NCI-H2107 treated with DMSO at 0.1 percent for 48 hours (cell line): ENCODE data around the gene FAAP100.
A peak's percentile ranks its signal among the peaks of the same experiment; 100 is the strongest.

Source experiments
- DNase-seq: peaks from one replicate; lab custom pipeline; 2025; ENCODE audit not compliant: unreplicated experiment; lab: John Stamatoyannopoulos, UW

Gene FAAP100

GRCh38 chr17:81556175-81556691, 4.1 kb upstream of the FAAP100 start:
- peak; percentile 4 for DNase-seq

- peak; percentile 59 for DNase-seq
These were observed 1.5 kb upstream of the FAAP100 start for GRCh38 chr17:81553616-81554181.

DNA sequence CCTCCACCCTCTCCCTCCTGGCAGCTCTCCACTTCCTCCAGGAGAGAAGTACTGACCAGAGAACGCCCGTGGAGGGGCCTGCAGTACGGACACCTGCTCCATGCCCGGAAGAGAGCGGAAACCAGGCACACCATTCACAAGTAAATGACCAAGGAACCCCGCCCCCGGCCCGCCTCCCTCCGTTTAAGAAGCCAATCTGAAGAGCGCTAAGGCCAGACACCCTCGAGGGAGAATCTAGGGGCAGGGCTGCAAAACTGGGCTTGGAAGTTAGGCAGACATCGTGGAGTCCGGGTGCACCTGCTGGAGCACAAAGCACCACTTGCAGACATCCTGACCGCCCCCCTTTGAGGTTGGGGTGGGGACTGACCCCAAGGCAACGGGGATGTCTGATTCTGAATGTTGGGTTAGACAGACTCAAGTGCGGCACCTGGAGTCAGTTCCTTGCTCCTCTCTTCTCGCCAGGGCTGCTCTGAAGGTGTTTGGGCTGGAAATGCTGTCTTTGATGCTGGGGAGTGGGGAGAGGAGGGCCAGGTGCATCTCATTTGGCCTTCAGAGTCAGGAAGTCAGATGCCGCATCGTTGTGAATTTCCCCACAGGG, 964 bp upstream of the FAAP100 start:
- DNase-seq = peak; percentile 93

- no peak for DNase-seq
These were observed 502 bp downstream of the FAAP100 start for GRCh38 chr17:81551458-81552243.

GRCh38 chr17:81550830-81551457, 1.2 kb downstream of the FAAP100 start:
- no peak for DNase-seq

DNA sequence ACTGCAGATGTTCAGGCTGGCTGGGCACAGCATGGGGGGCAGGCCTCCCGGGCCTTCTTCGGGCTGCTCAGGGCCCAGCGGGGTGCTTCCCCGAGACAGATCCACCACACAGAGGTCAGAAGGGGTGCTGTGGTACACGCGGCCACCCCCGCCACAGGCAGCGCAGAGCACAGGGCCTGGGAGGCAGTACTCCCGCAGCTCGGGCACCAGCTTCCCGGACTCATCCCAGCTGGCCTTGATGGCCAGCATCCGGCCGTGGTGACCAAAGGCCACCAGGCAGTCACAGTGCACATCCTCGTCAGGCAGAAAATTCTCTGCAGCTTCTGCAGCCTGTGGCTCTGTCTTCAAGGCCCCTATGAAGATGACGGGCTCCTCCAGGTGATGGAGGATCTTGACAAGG, 1.9 kb downstream of the FAAP100 start:
- DNase-seq = no peak

DNA sequence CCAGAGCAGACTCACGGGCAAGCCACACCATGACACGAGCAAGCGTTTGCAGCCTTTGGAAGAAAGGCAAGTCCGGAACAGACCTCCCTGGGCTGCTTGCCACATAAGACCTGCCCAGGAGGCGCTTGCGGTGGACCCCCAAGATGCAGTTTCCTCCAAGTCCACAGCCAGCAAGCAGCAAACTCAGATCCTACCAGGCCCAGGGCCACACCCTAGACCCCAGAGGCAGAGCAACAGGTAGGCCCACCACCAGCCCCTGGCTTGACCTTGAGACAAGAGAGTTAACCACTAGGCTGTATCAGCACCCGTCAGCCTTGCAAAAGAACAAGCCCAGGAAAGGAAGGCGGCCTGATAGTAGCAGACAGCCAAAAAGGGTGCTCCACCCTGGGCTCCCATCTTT, 2.3 kb downstream of the FAAP100 start:
- no peak for DNase-seq

DNA sequence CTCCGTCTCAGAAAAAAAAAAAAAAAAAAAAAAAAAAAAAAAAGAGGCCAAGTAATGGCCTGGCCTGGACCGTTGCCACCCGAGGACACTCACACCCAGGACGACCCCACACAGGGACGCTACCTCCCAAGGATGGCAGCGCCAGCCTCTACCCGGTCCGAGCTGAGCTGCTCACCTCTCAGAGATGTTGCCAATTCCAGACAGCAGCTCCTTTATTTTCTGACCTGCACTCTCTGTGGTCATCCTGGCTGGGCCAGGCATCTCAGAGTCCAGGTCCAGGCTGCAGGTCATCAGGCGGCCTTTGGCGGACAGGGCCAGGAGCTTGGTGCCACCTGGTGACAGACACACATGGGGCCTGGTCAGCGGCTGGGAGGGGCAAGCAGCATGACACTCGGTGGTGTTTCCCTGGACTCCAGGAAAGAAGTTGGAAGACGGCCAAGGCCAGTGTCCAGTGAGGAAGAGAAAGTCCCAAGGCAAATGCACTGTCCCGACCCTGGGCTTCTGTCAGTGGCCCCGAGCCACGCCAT, 3.1 kb downstream of the FAAP100 start:
- no peak for DNase-seq

- DNase-seq = no peak
These were observed 4.6 kb downstream of the FAAP100 start for GRCh38 chr17:81547614-81547982.

GRCh38 chr17:81546906-81547613, 5.1 kb downstream of the FAAP100 start:
- DNase-seq = no peak

GRCh38 chr17:81545160-81545949, 6.8 kb downstream of the FAAP100 start:
- no peak for DNase-seq

DNA sequence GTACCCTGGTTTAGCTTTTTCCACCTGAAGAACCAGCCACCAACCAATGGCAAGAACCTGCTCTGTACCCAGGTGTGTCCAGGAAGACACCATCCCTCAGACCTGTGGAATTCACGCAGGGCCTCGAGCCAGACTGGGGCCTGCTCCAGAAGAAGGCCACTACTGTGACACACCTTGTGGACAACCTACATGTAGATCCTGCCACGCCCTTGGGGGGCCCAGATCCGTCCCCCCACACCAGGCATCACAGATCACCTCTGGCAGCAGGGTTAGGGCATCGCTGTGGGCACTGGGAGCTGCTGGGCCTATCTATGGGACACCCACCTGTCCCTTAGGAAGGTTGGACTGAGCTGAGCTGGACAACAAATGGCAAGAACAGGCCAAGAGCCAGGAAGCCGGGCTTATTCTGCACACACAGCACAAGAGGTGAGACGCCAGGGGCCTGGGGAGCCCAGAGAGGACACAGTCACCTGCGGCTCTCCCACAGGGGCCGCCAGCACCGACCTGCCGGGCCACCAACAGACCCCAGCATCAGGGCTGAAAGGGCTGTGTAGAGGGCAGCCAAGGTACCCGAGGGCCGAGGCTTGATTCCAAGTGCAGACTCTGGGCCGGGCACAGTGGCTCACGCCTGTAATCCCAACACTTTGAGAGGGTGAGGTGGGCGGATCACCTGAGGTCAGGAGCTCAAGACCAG, 7.7 kb downstream of the FAAP100 start:
- no peak for DNase-seq

- no peak for DNase-seq
These were observed 8.4 kb downstream of the FAAP100 start for GRCh38 chr17:81543756-81544155.

GRCh38 chr17:81543339-81543675, 8.8 kb downstream of the FAAP100 start:
- DNase-seq = no peak

GRCh38 chr17:81542431-81543338, 9.5 kb downstream of the FAAP100 start:
- DNase-seq = no peak

DNA sequence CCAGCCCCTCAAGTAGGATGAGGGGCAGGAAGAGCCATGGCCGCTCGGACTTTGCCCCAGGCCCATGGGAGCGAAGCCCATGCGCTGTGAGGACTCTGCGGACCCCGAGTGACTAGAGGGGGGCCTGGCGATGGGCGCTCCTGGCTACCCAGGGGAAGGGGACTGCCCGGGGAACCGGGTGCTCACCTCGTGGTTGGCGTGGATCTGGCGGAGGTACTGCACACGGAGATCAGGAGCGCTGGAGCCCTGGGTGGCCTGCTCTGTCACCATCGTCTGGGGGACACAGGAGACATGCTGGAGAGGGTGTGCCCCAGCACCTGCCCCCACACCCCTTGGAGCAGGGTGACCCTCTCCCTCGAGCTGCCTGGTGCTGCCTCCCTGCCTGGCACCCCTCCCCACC, 11.0 kb downstream of the FAAP100 start:
- DNase-seq = no peak

GRCh38 chr17:81540676-81541027, 11.5 kb downstream of the FAAP100 start:
- no peak for DNase-seq

GRCh38 chr17:81539961-81540675, 12.0 kb downstream of the FAAP100 start:
- DNase-seq = no peak
